NCI-H2029 treated with DMSO at 0.1 percent for 48 hours (cell line): ENCODE measurements around the gene RADX.
"Not testable (repeated sequence)": the region's sequence is repeated elsewhere in the genome, so short reads cannot be mapped to it uniquely, and the experiment has no call there.

ENCODE experiments used
- DNase-seq: peaks from one replicate; lab custom pipeline; 2025; lab: John Stamatoyannopoulos, UW

The RADX gene

GRCh38 chrX:106611679-106612392 lies at the start of gene RADX:
TSS of gene RADX (plus strand) at chrX:106611978. CDS start at chrX:106612081, 103 bp downstream.
- DNase-seq, result no peak

- DNase-seq, result no peak
Measured at GRCh38 chrX:106564986-106565385, 46.8 kb upstream of the RADX start.

- DNase-seq, result no peak
Measured at GRCh38 chrX:106566362-106566761, 45.4 kb upstream of the RADX start.

- DNase-seq, result no peak
Measured at GRCh38 chrX:106581856-106582255, 29.9 kb upstream of the RADX start.

- DNase-seq, result no peak
Measured at GRCh38 chrX:106585478-106585877, 26.3 kb upstream of the RADX start.

GRCh38 chrX:106588801-106589200 lies 23.0 kb upstream of the RADX start:
- DNase-seq, result no peak

GRCh38 chrX:106599411-106599810 lies 12.4 kb upstream of the RADX start:
- no peak for DNase-seq

GRCh38 chrX:106606571-106606970 lies 5.2 kb upstream of the RADX start:
- no peak for DNase-seq

GRCh38 chrX:106608016-106608415 lies 3.8 kb upstream of the RADX start:
- DNase-seq, result no peak

GRCh38 chrX:106611317-106611678 lies 480 bp upstream of the RADX start:
- no peak for DNase-seq

- DNase-seq, result no peak
Measured at GRCh38 chrX:106612393-106612763, 600 bp downstream of the RADX start.

GRCh38 chrX:106613277-106613676 lies 1.5 kb downstream of the RADX start:
- DNase-seq, result no peak

- DNase-seq, result no peak
Measured at GRCh38 chrX:106615041-106615440, 3.3 kb downstream of the RADX start.

GRCh38 chrX:106619797-106620196 lies 8.0 kb downstream of the RADX start:
- no peak for DNase-seq

GRCh38 chrX:106621836-106622235 lies 10.1 kb downstream of the RADX start:
- DNase-seq, result no peak

GRCh38 chrX:106626789-106627188 lies 15.0 kb downstream of the RADX start:
- DNase-seq, result no peak

- no peak for DNase-seq
Measured at GRCh38 chrX:106631615-106632014, 19.8 kb downstream of the RADX start.

GRCh38 chrX:106649523-106650428 lies 38.0 kb downstream of the RADX start:
- no peak for DNase-seq

GRCh38 chrX:106653625-106654024 lies 41.8 kb downstream of the RADX start:
- DNase-seq, result not testable (repeated sequence)

- DNase-seq, result no peak
Measured at GRCh38 chrX:106670631-106671030, 58.9 kb downstream of the RADX start.

- no peak for DNase-seq
Measured at GRCh38 chrX:106672527-106672926, 60.7 kb downstream of the RADX start.

- DNase-seq, result no peak
Measured at GRCh38 chrX:106680716-106681115, 68.9 kb downstream of the RADX start.

- DNase-seq, result no peak
Measured at GRCh38 chrX:106684207-106684606, 72.4 kb downstream of the RADX start.
